ENCODE results near the gene SEC24D. TPM values are rescaled to one million over a fixed set of nuclear protein-coding genes. Genes with fewer than 3 reads are reported as not detected.

The SEC24D gene
- total and polyA plus RNA-seq, 2 of the 8 experiments (the other 6 are each of a cell fraction or from before 2014, with no cell fraction given) = 28.9 to 91.6 TPM

GRCh38 chr4:118821590-118822293 lies 14.2 kb downstream of the SEC24D start:
- no peak overlapping the region for H2BK12ac ChIP-seq (ENCODE audit: low read depth, low read length)
- no peaks in the 10 kb centered on the region; a peak in 1 of 7 replicates for H3K4me1 ChIP-seq (replicated peaks in 1 of 4; ENCODE audit: control insufficient read depth in 3 of 4, insufficient read depth in 4 of 4, low read length in 3 of 4)
- ChIA-PET CTCF (ENCODE audit: partially characterized antibody) (interaction anchor here (0.8 to 2.6 kb wide), 8 partner anchors 9 to 140 kb away, joined by 3 to 9 read pairs (median 4); no protein-coding TSS in a partner anchor), POLR2A (ENCODE audit: partially characterized antibody) (interaction anchor here (1.1 kb wide), 1 partner anchor 11 kb away, joined by 3 read pairs; no protein-coding TSS in a partner anchor)
- H3K9ac ChIP-seq (replicated peaks in 1 of 4; ENCODE audit: extremely low read depth in 1 of 4, low read depth in 3 of 4, low read length in 3 of 4) = no peak overlapping the region
- H3K79me2 ChIP-seq (ENCODE audit: control insufficient read depth in 1 of 2, insufficient read depth in 2 of 2, low read length in 2 of 2) = peaks cover 3 to 84% of the 10 kb centered on the region in 2 experiments; a peak in 2 of 4 replicates
- H3K56ac ChIP-seq (replicated peaks; ENCODE audit: insufficient read length, low read depth, low read length) = no peak overlapping the region
- H2BK5ac ChIP-seq (ENCODE audit: low read depth, low read length) = no peak overlapping the region
- no peak for DNase-seq (ENCODE audit: low read depth in 1 of 2, low spot score in 2 of 2)
- H4K20me1 ChIP-seq (replicated peaks in 1 of 2; ENCODE audit: control insufficient read depth in 1 of 2, insufficient read depth in 2 of 2, low read length in 2 of 2) = no peaks in the 10 kb centered on the region
- peaks cover 0 to 33% (median 20%) of the 10 kb centered on the region in 4 experiments; a peak in 7 of 8 replicates for H3K36me3 ChIP-seq (ENCODE audit: control insufficient read depth in 2 of 4, insufficient read depth in 4 of 4, low read length in 3 of 4)
- no peaks in the 10 kb centered on the region; the same call in 1 of the 2 replicates for H3K79me1 ChIP-seq (ENCODE audit: low read depth, low read length)
- no peak overlapping the region for H3K4me2 ChIP-seq (ENCODE audit: insufficient read depth in 1 of 2, low read depth in 2 of 2, low read length in 2 of 2)
- H2BK120ac ChIP-seq (replicated peaks; ENCODE audit: low read depth, low read length) = no peak overlapping the region
- no peak overlapping the region for H2AFZ ChIP-seq (ENCODE audit: low read length)
- WGBS, 2 experiments (ENCODE audit: extremely low coverage in 1 of 2, insufficient coverage in 1 of 2, insufficient read length in 1 of 2, insufficient replicate concordance in 2 of 2, low coverage in 1 of 2, low lambda C conversion rate in 2 of 2, missing lambda C conversion rate in 1 of 2) = 82% methylated on average over 5 of the region's 5 CpGs; no CpG with 5 or more reads in 1 of the 2 experiments
- H3K27ac ChIP-seq (ENCODE audit: low read depth, low read length) = no peak overlapping the region
- no peaks in the 10 kb centered on the region for H3K27me3 ChIP-seq (replicated peaks in 1 of 4; ENCODE audit: control insufficient read depth in 3 of 4, extremely low read depth in 1 of 4, insufficient read depth in 3 of 4, low read length in 3 of 4)
- H4K8ac ChIP-seq (ENCODE audit: extremely low read depth, insufficient read depth, low read length) = no peak overlapping the region
- no peak overlapping the region for H2BK20ac ChIP-seq (ENCODE audit: low read length)
- no peak overlapping the region for H3K23ac ChIP-seq (ENCODE audit: insufficient read length)
- no peak overlapping the region for H4K91ac ChIP-seq (replicated peaks; ENCODE audit: insufficient read length, low read length)
- no peak overlapping the region for H3K18ac ChIP-seq (ENCODE audit: extremely low read depth, low read length)
- no peaks in the 10 kb centered on the region for H3K9me3 ChIP-seq (ENCODE audit: insufficient read depth in 2 of 2, low read depth in 1 of 2, low read length in 1 of 2)
- no peak overlapping the region for H3K4me3 ChIP-seq (ENCODE audit: extremely low read depth in 1 of 4, insufficient read depth in 2 of 4, low read depth in 3 of 4, low read length in 4 of 4)
- no peaks in the 10 kb centered on the region for H3K23me2 ChIP-seq (ENCODE audit: low read depth, low read length)
- no peak overlapping the region for H4K5ac ChIP-seq (ENCODE audit: insufficient read length, low read depth, low read length)
- no peak for FAIRE-seq
- no peak overlapping the region for H3K4ac ChIP-seq (replicated peaks; ENCODE audit: insufficient read length, low read depth, low read length)
- no peak overlapping the region for H2BK15ac ChIP-seq (ENCODE audit: low read length)
- H2AK5ac ChIP-seq (ENCODE audit: low read depth, low read length) = no peak overlapping the region
- H3K14ac ChIP-seq (ENCODE audit: insufficient read length) = no peak overlapping the region
- TF ChIP-seq SUZ12 (IDR thresholded peaks at IDR 0.05; ENCODE audit: low read length) (no peak), HDAC2 (IDR thresholded peaks at IDR 0.05; ENCODE audit: borderline replicate concordance in 1 of 2, low read depth in 2 of 2, low read length in 2 of 2) (no peak), SP1 (IDR thresholded peaks at IDR 0.05; ENCODE audit: low read depth, low read length) (no peak), SAP30 (IDR thresholded peaks at IDR 0.05; ENCODE audit: insufficient read depth, insufficient replicate concordance, low read length) (no peak), CTCF (IDR thresholded peaks at IDR 0.05; ENCODE audit: control extremely low read depth in 1 of 3, insufficient read depth in 1 of 3, low read depth in 1 of 3, low read length in 3 of 3) (no peak), SIRT6 (IDR thresholded peaks at IDR 0.05; ENCODE audit: low read length) (no peak), ATF3 (IDR thresholded peaks at IDR 0.05; ENCODE audit: insufficient read depth, low read depth, low read length) (no peak), PHF8 (conservative IDR thresholded peaks at IDR 0.05; ENCODE audit: low read depth, low read length) (no peak)
